ENCODE measurements around the gene PRAC1.

PRAC1 gene

DNA sequence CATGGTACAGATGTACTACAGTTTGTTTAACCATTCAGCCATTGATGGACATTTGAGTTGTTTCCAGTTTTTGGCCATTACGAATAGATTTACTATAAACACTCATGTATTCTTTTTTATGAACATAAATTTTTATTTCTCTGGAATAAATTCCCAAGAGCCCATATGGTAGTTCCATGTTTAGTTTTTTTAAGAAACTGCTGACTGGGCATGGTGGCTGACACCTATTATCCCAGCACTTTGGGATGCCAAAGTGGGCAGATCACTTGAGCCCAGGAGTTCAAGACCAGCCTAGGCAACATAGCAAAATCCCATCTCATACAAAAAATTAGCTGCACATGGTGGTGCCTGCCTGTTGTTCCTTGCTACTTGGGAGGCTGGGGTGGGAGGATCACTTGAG lies 30.3 kb downstream of the PRAC1 start:
- no peak for DNase-seq

DNA sequence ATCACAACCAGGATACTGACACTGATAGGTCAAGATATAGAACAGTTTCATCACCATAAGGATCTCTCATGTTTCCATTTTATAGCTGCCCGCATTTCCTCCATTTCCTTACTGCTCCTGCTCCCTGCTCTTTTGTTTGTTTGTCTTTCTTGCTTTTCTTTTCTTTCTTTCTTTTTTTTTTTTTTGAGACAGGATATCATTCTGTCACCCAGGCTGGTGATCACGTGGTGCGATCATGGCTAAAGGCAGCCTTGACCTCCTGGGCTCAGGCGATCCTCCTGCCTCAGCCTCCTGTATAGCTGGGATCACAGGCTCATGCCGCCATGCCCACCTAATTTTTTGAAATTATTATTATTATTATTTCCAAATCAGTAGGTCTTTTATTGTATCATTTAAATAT lies 31.7 kb downstream of the PRAC1 start:
- DNase-seq = no peak

DNA sequence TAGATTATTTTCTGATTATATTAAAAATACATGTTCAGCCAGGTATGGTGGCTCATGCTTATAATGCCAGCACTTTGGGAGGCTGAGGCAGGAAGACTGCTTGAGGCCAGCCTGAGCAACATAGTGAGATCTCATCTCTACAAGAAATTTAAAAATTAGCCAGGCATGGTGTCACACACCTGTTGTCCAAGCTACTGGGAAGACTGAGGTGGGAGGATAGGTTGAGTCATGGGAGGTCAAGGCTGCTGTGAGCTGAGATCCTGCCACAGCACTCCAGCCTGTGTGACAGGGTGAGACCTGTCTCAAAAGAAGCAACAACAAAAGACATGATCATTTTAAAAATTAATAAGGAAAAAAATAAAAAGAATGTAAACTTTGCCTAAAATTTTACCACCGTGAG lies 40.7 kb downstream of the PRAC1 start:
- DNase-seq = no peak

DNA sequence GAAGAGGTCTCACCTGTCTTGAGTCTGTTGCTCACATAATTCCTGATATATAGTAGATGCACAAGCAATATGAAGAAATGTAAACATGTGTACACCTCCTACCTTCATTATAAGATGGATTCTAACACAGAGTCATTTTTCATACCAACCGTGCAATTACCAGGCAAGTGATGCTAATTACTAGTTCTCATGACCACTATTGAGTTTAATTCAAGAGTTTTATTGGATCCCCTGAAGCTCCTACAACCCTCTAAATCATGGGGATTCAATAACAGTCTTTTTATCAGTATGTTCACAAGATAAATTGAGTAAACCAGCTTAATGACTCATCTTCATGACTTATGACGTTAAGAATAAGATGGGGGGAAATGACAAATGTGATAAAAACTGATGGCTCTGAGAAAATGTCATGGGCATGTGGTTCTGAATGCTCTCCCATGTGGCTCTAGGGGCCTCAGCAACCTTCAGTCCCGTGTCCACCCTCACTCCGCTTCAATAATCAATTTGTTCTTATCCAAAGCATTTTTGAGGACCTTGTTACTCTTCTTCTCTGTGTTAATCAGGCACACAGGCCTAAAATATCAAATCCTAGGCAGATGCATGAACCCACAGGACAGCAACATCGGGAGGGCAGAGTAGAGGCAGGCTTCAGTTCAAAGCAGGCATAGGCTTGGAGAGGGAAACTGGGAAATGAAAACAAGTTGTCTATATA lies 42.8 kb downstream of the PRAC1 start:
- no peak for DNase-seq

DNA sequence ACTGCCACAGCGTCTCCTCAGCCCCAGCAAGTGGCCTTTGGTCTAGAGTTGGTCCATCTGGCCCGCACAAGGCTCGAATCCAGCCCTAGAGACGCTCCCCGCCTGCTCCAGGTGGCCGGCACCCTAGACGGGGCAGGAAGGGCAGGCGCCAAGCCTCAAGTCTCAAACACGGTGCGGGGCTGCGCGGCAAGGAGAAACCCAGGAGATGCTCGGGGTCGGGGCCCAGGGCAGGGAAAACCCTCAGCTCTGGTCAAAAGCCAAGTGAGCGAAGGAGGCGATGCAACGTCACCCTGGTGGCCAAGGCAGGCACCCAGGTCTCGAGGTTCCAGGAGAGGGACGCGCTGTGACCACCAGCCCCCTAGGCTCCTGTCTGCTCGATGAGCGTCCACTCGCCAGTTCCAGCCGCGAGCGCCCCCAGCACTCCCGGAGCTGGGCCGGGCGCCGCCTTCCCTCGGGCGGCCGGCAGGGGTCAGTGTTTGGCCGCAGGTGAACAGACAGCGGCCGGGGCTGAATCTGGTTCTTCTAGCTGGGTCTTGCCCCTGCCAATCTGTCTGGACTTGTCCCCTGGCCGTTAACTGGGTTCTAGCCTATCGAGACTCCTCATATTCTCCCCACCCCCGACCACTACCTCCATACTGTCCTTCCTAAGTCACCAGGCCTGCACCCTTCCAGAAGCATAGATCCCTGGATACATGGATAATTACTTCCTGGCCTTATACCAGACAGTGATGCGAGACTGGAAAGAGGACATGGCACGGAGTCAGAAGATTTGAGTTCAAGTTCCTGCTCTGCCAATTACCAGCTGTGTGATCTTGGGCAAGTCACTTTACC lies 44.0 kb downstream of the PRAC1 start:
- DNase-seq = peak; percentile 79

DNA sequence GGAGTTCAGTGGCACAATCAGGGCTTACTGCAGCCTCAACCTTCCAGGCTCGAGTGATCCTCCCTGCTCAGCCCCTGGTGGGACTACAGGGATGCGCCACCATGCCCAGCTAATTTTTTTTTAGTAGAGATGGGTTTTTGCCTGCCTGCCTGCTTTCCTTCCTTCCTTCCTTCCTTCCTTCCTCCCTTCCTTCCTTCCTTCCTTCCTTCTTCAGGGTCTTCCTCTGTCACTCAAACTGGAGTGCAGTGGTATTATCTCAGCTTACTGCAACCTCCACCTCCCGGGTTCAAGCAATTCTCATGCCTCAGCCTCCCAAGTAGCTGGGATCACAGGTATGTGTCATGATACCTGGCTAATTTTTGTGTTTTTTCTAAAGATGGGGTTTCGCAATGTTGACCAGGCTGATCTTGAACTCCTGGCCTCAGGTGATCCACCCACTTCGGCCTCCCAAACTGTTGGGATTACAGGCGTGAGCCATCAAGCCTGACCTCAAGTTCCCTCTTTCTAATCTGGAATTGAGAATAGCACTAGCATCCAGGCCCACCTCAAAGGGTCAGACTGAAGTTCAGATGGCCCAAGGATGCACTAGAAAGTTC lies 45.3 kb downstream of the PRAC1 start:
- no peak for DNase-seq

DNA sequence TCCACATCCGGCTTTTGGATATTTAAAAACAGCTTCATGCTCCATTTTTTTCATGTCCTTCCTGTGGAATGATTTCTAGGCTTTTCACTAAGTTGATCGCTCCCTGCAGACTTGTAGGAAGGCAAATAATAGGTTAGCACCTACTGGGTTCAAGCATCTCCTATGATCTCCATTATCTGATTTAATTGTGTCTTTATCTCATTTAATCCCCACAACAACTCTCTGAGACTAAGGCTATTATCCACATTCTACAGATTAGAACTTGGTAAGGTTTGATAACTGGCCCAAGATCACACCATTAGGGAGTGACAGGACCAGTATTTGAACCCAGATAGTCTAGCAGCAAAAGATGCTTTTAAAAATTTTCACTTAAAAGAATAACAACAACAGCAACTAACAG lies 50.0 kb downstream of the PRAC1 start:
- no peak for DNase-seq
